GM12878 (cell line): ENCODE measurements around the gene RASAL2.

Source experiments
- BACH1 ChIP-seq: fragments of 450-650 bp; IDR thresholded peaks from 2 replicates; pipeline ENCODE4 v1.6.1; 2017; ENCODE audit warnings: mild to moderate bottlenecking, borderline replicate concordance
- BCL11A ChIP-seq: IDR thresholded peaks from 2 replicates; pipeline ENCODE4 v1.6.1; 2011; ENCODE audit warnings: low read depth, low read length
- CTCF ChIP-seq, 3 experiments: IDR thresholded peaks in 2 of 3; conservative IDR thresholded peaks in 1 of 3; 2 replicates each; pipeline ENCODE4 v1.5.1; 2011; ENCODE audit warnings: low read depth in 3 of 3, low read length in 3 of 3, mild to moderate bottlenecking in 3 of 3, control low read depth in 2 of 3, moderate library complexity in 2 of 3, inconsistent platforms in 1 of 3, mixed read lengths in 1 of 3; ENCODE audit not compliant: control insufficient read depth in 2 of 3, insufficient read depth in 1 of 3; ENCODE audit errors: extremely low read depth in 1 of 3
- IRF3 ChIP-seq: fragments of 450-650 bp; IDR thresholded peaks from 2 replicates; pipeline ENCODE4 v1.6.1; 2014; ENCODE audit warnings: mild to moderate bottlenecking
- JUNB ChIP-seq: IDR thresholded peaks from 2 replicates; pipeline ENCODE4 v1.6.1; 2016; ENCODE audit warnings: antibody characterized with exemption, mild to moderate bottlenecking
- KDM1A ChIP-seq: fragments of 200-600 bp; sonication (generic); IDR thresholded peaks from 2 replicates; pipeline ENCODE4 v1.6.1; 2016; ENCODE audit warnings: borderline replicate concordance
- MLLT1 ChIP-seq: fragments of 450-650 bp; IDR thresholded peaks from 2 replicates; pipeline ENCODE4 v1.6.1; 2016; ENCODE audit warnings: mild to moderate bottlenecking
- MYC ChIP-seq: IDR thresholded peaks from 2 replicates; pipeline ENCODE4 v1.6.1; 2011; ENCODE audit warnings: mild to moderate bottlenecking, low read length, moderate library complexity, inconsistent platforms; ENCODE audit not compliant: insufficient read depth, insufficient replicate concordance, insufficient read length, severe bottlenecking
- WRNIP1 ChIP-seq: IDR thresholded peaks from 2 replicates; pipeline ENCODE4 v1.6.1; 2011; ENCODE audit warnings: low read depth, low read length, improper control_type of control experiment, borderline replicate concordance

DNA sequence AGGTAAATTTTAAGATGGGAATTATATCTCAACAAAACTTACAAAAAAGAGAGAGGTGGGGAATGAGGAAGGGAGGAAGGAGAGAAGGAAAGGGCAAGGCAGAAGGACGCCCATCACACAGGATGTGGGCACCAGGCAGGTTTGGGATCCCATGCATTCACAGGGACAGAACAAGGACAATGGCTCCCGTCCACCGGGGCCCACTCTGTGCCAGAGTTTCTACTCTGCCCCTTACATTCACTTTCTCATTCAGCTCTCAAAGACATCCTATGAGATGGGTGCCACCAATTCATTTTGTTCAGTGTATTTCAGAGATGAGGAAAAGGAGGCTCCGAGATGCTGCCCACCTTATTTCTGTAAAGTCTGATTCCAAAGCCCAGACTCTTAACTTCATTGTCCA lies 395.5 kb downstream of the RASAL2 start:
- no peak for TF ChIP-seq CTCF (IDR thresholded peaks at IDR 0.05 in 2 of 3, conservative IDR thresholded peaks at IDR 0.05 in 1 of 3; ENCODE audit: control insufficient read depth in 2 of 3, extremely low read depth in 1 of 3, insufficient read depth in 1 of 3, low read depth in 3 of 3, low read length in 3 of 3)
- no peak for TF ChIP-seq KDM1A
- TF ChIP-seq MLLT1: no peak
- TF ChIP-seq BCL11A: no peak
- TF ChIP-seq BACH1: no peak
- TF ChIP-seq JUNB: no peak
- TF ChIP-seq MYC: no peak
- no peak for TF ChIP-seq WRNIP1
- no peak for TF ChIP-seq IRF3
